Osteocyte (in vitro differentiated cells): ENCODE data around the gene WBP2NL. TPM values are rescaled to one million over a fixed set of nuclear protein-coding genes. Genes with fewer than 3 reads are reported as not detected.
A peak's percentile ranks its signal among the peaks of the same experiment; 100 is the strongest.

Experiments used
- DNase-seq: peaks from one replicate; pipeline ENCODE4 v3.0.0; 2021; ENCODE audit warnings: mixed read lengths; ENCODE audit not compliant: unreplicated experiment; ENCODE audit errors: extremely low spot score
- H3K27ac Mint-ChIP-seq: one replicate; pipeline ENCODE4 v1.8.0; 2021; ENCODE audit warnings: mild to moderate bottlenecking, mixed read lengths; ENCODE audit not compliant: unreplicated experiment
- H3K27me3 Mint-ChIP-seq: one replicate; pipeline ENCODE4 v1.8.0; 2021; ENCODE audit warnings: mixed read lengths; ENCODE audit not compliant: unreplicated experiment
- H3K36me3 Mint-ChIP-seq: one replicate; pipeline ENCODE4 v1.8.0; 2021; ENCODE audit warnings: mixed read lengths; ENCODE audit not compliant: unreplicated experiment
- H3K4me1 Mint-ChIP-seq: one replicate; pipeline ENCODE4 v1.8.0; 2021; ENCODE audit warnings: mixed read lengths; ENCODE audit not compliant: unreplicated experiment
- H3K4me3 Mint-ChIP-seq: one replicate; pipeline ENCODE4 v1.8.0; 2021; ENCODE audit warnings: mild to moderate bottlenecking, moderate library complexity, mixed read lengths; ENCODE audit not compliant: unreplicated experiment
- H3K9me3 Mint-ChIP-seq: one replicate; pipeline ENCODE4 v1.8.0; 2021; ENCODE audit warnings: mixed read lengths; ENCODE audit not compliant: unreplicated experiment
- CTCF ChIP-seq: fragments of 200-600 bp; sonication (generic); IDR thresholded peaks from 2 replicates; pipeline ENCODE4 v1.5.0; 2021; ENCODE audit warnings: antibody characterized with exemption, mild to moderate bottlenecking, moderate library complexity
- total RNA-seq: library from RNA; stranded (reverse); gene quantifications from 2 replicates; pipeline ENCODE4 v1.2.1, GENCODE V29; 2021

Gene WBP2NL
- total RNA-seq, 1 donor from 2014 or later: not detected

GRCh38 chr22:42062506-42063170, 64.0 kb downstream of the WBP2NL start:
- Mint-ChIP-seq H3K27me3 (no peaks in the 10 kb centered on the region), H3K4me3 (no peak overlapping the region), H3K9me3 (peaks cover 7% of the 10 kb centered on the region), H3K36me3 (peaks cover 18% of the 10 kb centered on the region), H3K27ac (no peak overlapping the region), H3K4me1 (no peaks in the 10 kb centered on the region)
- peak; percentile 63 for DNase-seq
- TF ChIP-seq CTCF: no peak

- no peaks in the 10 kb centered on the region for H3K9me3 Mint-ChIP-seq
Measured at GRCh38 chr22:42064629-42065028, 66.0 kb downstream of the WBP2NL start.

GRCh38 chr22:42065438-42066125, 67.0 kb downstream of the WBP2NL start:
- Mint-ChIP-seq H3K4me3 (no peak overlapping the region), H3K27ac (no peak overlapping the region), H3K9me3 (no peaks in the 10 kb centered on the region), H3K36me3 (peaks cover 7% of the 10 kb centered on the region), H3K4me1 (peaks cover 8% of the 10 kb centered on the region), H3K27me3 (no peaks in the 10 kb centered on the region)
- no peak for TF ChIP-seq CTCF
- peak; percentile 77 for DNase-seq

More at GRCh38 chr22:42064629-42065028, 66.0 kb downstream of the WBP2NL start:
- Mint-ChIP-seq H3K4me3 (no peak overlapping the region), H3K36me3 (peaks cover 11% of the 10 kb centered on the region), H3K27ac (no peak overlapping the region), H3K27me3 (no peaks in the 10 kb centered on the region), H3K4me1 (peaks cover under 1% of the 10 kb centered on the region)
- no peak for TF ChIP-seq CTCF
- peak; percentile 38 for DNase-seq

GRCh38 chr22:42066126-42066761, 67.7 kb downstream of the WBP2NL start:
- TF ChIP-seq CTCF: no peak
- Mint-ChIP-seq H3K36me3 (peaks cover 5% of the 10 kb centered on the region), H3K9me3 (no peaks in the 10 kb centered on the region), H3K4me1 (peaks cover 13% of the 10 kb centered on the region), H3K27me3 (no peaks in the 10 kb centered on the region), H3K4me3 (no peak overlapping the region), H3K27ac (no peak overlapping the region)
- peak; percentile 70 for DNase-seq

GRCh38 chr22:42066937-42067336, 68.3 kb downstream of the WBP2NL start:
- H3K27me3 Mint-ChIP-seq: no peaks in the 10 kb centered on the region
- no peak for TF ChIP-seq CTCF
- H3K27ac Mint-ChIP-seq: no peak overlapping the region
- no peaks in the 10 kb centered on the region for H3K9me3 Mint-ChIP-seq
- H3K4me1 Mint-ChIP-seq: peaks cover 19% of the 10 kb centered on the region
- H3K36me3 Mint-ChIP-seq: peaks cover 5% of the 10 kb centered on the region
- no peak overlapping the region for H3K4me3 Mint-ChIP-seq
- DNase-seq: peak; percentile 80
